Natural killer cell (primary cell): ENCODE results near the gene FAM222B. TPM values are rescaled to one million over a fixed set of nuclear protein-coding genes. Genes with fewer than 3 reads are reported as not detected.

Experiments
- ATAC-seq, 3 donors: fragments of 150-1000 bp in 2 of 3; fragments of 200-7000 bp in 1 of 3; cut with Tn5 transposase; 1 replicate in 1 of 3; 2 replicates in 2 of 3; pipeline ENCODE4 v1.10.0; 2021; ENCODE audit warnings: mild to moderate bottlenecking in 2 of 3, moderate library complexity in 2 of 3
- DNase-seq, 2 donors: peaks; one replicate each; pipeline versions ENCODE4 v3.0.0 to v3.0.0-alpha.2; 2013 to 2021; ENCODE audit warnings: mixed read lengths in 1 of 2
- H3K27ac ChIP-seq: one replicate; pipeline ENCODE4 v1.5.1; 2013; ENCODE audit warnings: mild to moderate bottlenecking, low read length
- H3K27me3 ChIP-seq: one replicate; pipeline ENCODE4 v1.6.1; 2013; ENCODE audit warnings: low read length; ENCODE audit not compliant: control insufficient read depth, insufficient read depth
- H3K36me3 ChIP-seq: one replicate; pipeline ENCODE4 v1.6.1; 2013; ENCODE audit warnings: low read length; ENCODE audit not compliant: control insufficient read depth, insufficient read depth
- H3K4me1 ChIP-seq: one replicate; pipeline ENCODE4 v1.6.1; 2013; ENCODE audit warnings: low read length; ENCODE audit not compliant: control insufficient read depth, insufficient read depth
- H3K4me3 ChIP-seq: one replicate; pipeline ENCODE4 v1.5.1; 2013; ENCODE audit warnings: low read length
- H3K9me3 ChIP-seq: one replicate; pipeline ENCODE4 v1.6.1; 2013; ENCODE audit warnings: low read length; ENCODE audit not compliant: control insufficient read depth, insufficient read depth
- H3K27ac Mint-ChIP-seq, 2 donors: one replicate each; pipeline ENCODE4 v1.8.0; 2022; ENCODE audit warnings: mild to moderate bottlenecking in 2 of 2, mixed read lengths in 2 of 2, moderate library complexity in 1 of 2
- H3K27me3 Mint-ChIP-seq, 2 donors: one replicate each; pipeline ENCODE4 v1.8.0; 2022; ENCODE audit warnings: low read depth in 2 of 2, mixed read lengths in 2 of 2
- H3K36me3 Mint-ChIP-seq: one replicate; pipeline ENCODE4 v1.8.0; 2022; ENCODE audit warnings: mixed read lengths
- H3K4me1 Mint-ChIP-seq, 2 donors: one replicate each; pipeline ENCODE4 v1.8.0; 2022; ENCODE audit warnings: mixed read lengths in 2 of 2
- H3K4me3 Mint-ChIP-seq: one replicate; pipeline ENCODE4 v1.8.0; 2022; ENCODE audit warnings: mild to moderate bottlenecking, moderate library complexity, mixed read lengths
- H3K9me3 Mint-ChIP-seq, 2 donors: one replicate each; pipeline ENCODE4 v1.8.0; 2022; ENCODE audit warnings: mixed read lengths in 2 of 2
- WGBS: methylation state at CpG from one replicate; pipeline ENCODE4 v1.1.7; 2013; ENCODE audit warnings: missing lambda C conversion rate; ENCODE audit not compliant: insufficient coverage; 5-methylcytosine and 5-hydroxymethylcytosine counted together
- intact Hi-C: fragments of 100-400 bp; cut with micrococcal nuclease; formaldehyde crosslinking; loops from one replicate; pipeline ENCODE4 v1.14.2; 2022
- total RNA-seq, 4 donors: library from RNA; stranded (reverse); fragments of 120-200 nt in 1 of 4; gene quantifications; one replicate each; pipeline versions ENCODE4 v1.2.3 to v1.2.4, GENCODE V29; 2013 to 2022
- TF ChIP-seq, protein P1 (sequence below): fragments of 200-600 bp; IDR thresholded peaks from one replicate; pipeline ENCODE4 v1.8.0; 2022; ENCODE audit warnings: antibody characterized with exemption

Gene FAM222B
- total RNA-seq, 3 donors from 2014 or later (not counting 1 experiment from before 2014, with no cell fraction given) = 16.9 to 26.0 (median 20.0) TPM

DNA sequence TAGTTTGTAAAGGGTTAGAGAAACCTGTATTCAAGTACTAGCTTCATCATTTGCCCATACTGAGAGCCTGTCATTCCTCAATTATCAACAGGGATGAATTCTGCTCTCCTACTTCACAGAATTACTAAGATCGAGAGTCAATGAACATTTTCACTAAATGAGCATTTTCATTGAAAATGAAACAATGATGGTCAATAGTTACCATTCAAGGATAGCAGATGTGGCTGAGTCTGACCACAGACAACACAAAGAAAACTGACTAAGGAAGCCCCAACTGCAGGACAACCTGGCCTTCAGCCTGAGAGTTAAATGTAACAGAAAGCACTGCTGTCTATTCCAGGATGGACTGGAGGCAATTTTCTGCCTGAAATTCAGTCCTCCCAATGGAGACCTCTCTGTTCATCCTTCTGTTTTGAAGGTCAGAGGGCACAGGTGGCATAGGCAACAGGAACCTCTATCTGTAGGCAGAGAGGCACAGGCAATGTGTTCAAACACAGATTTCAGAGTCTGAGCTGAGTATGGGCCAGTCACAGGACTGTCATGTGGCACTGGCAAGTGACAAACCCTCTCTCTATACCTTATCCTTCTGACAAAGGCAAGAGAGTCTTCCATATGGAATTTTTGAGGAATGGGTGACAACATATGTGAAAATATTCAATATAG lies 79.3 kb downstream of the FAM222B start:
- H3K4me3 ChIP-seq = no peak overlapping the region
- peak in 2 of 3 donors; percentile 21 to 33 for ATAC-seq
- Mint-ChIP-seq H3K27me3 (no peaks in the 10 kb centered on the region), H3K9me3 (no peaks in the 10 kb centered on the region), H3K4me1 (peaks cover 5% of the 10 kb centered on the region in 2 donors), H3K4me3 (no peak overlapping the region), H3K27ac (peak overlapping the region; percentile 57 to 68), H3K36me3 (peaks cover 6% of the 10 kb centered on the region)
- H3K36me3 ChIP-seq = peaks cover 26% of the 10 kb centered on the region
- WGBS = 100% methylated on average over 1 of the region's 1 CpG
- H3K4me1 ChIP-seq = no peaks in the 10 kb centered on the region
- DNase-seq = no peak
- no peaks in the 10 kb centered on the region for H3K9me3 ChIP-seq
- intact Hi-C loops = loop anchor here (1.0 to 10.0 kb wide), 5 partner anchors 36 to 352 kb away; partner anchors contain the start of genes DHRS13, NEK8 and TLCD1
- TF ChIP-seq, protein P1, sequence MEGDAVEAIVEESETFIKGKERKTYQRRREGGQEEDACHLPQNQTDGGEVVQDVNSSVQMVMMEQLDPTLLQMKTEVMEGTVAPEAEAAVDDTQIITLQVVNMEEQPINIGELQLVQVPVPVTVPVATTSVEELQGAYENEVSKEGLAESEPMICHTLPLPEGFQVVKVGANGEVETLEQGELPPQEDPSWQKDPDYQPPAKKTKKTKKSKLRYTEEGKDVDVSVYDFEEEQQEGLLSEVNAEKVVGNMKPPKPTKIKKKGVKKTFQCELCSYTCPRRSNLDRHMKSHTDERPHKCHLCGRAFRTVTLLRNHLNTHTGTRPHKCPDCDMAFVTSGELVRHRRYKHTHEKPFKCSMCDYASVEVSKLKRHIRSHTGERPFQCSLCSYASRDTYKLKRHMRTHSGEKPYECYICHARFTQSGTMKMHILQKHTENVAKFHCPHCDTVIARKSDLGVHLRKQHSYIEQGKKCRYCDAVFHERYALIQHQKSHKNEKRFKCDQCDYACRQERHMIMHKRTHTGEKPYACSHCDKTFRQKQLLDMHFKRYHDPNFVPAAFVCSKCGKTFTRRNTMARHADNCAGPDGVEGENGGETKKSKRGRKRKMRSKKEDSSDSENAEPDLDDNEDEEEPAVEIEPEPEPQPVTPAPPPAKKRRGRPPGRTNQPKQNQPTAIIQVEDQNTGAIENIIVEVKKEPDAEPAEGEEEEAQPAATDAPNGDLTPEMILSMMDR = no peak
- no peaks in the 10 kb centered on the region for H3K27me3 ChIP-seq
- no peak overlapping the region for H3K27ac ChIP-seq

- no peaks in the 10 kb centered on the region for H3K4me1 ChIP-seq
- peaks cover 6% of the 10 kb centered on the region for H3K36me3 Mint-ChIP-seq
- TF ChIP-seq, protein P1 = no peak
- 63% methylated on average over 9 of the region's 9 CpGs for WGBS
- peaks cover 22% of the 10 kb centered on the region for H3K36me3 ChIP-seq
- H3K27me3 Mint-ChIP-seq = no peaks in the 10 kb centered on the region
- no peak overlapping the region for H3K4me3 Mint-ChIP-seq
- no peaks in the 10 kb centered on the region for H3K9me3 ChIP-seq
- no peak for ATAC-seq
- no peak overlapping the region for H3K27ac Mint-ChIP-seq
- no peak for DNase-seq
- H3K9me3 Mint-ChIP-seq = no peaks in the 10 kb centered on the region
- peaks cover 5% of the 10 kb centered on the region in 2 donors for H3K4me1 Mint-ChIP-seq
- no peaks in the 10 kb centered on the region for H3K27me3 ChIP-seq
- no peak overlapping the region for H3K4me3 ChIP-seq
- intact Hi-C loops = loop anchor here (5.0 to 10.0 kb wide), 4 partner anchors 34 to 354 kb away; partner anchors contain the start of genes DHRS13, NEK8 and TLCD1
- no peak overlapping the region for H3K27ac ChIP-seq
Measured at GRCh38 chr17:28760601-28761562, 81.7 kb downstream of the FAM222B start.

DNA sequence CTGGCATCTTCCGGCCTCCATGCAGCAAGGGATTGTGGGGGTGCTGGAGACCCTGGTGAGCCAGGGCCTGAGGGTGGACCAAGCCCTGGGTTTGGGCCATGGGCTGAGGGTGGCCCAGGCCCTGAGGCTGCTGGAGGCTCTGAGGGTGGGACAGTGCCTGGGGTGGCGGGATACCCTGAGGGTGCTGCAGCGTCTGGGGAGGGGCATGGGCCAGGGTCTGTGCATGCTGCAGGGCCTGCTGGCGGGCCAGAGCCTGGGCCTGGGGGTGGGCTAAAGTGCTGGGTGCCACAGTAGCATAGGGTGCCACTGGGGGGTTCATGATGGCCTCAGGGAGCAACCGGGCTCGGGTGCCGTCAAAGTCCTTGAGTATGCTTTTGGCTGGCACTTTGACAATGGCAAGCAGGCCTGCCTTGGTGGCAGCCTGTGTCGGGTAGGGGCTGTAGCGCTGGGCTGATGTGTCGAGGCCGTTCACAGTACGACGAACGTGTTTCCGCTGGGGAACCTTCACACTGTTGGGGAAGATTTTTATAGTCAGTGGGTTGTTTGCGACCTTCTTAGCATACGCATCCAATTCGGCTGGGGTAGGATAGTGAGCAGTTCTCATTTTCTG lies 83.2 kb downstream of the FAM222B start:
- no peak for DNase-seq
- 98% methylated on average over 18 of the region's 18 CpGs for WGBS
- Mint-ChIP-seq H3K27me3 (no peaks in the 10 kb centered on the region), H3K9me3 (no peaks in the 10 kb centered on the region), H3K4me1 (peaks cover 5% of the 10 kb centered on the region in 2 donors), H3K36me3 (peaks cover 6% of the 10 kb centered on the region), H3K4me3 (no peak overlapping the region), H3K27ac (no peak overlapping the region)
- TF ChIP-seq, protein P1 = no peak
- intact Hi-C loops = no loop called here
- Histone ChIP-seq H3K9me3 (no peaks in the 10 kb centered on the region), H3K36me3 (peaks cover 17% of the 10 kb centered on the region), H3K4me1 (no peaks in the 10 kb centered on the region), H3K27ac (no peak overlapping the region), H3K27me3 (no peaks in the 10 kb centered on the region), H3K4me3 (no peak overlapping the region)
- no peak for ATAC-seq
